ENCODE results near the gene TMC5.
"Not testable (repeated sequence)": the region's sequence is repeated elsewhere in the genome, so short reads cannot be mapped to it uniquely, and the experiment has no call there.

The TMC5 gene

GRCh38 chr16:19410435-19411171 lies 7.1 kb upstream of the TMC5 start:
- no peak for DNase-seq (ENCODE audit: low read depth)
- no peak for TF ChIP-seq CTCF (IDR thresholded peaks at IDR 0.05; ENCODE audit: control insufficient read depth, insufficient read depth, low read depth, low read length, missing control alignments)
- H3K4me3 ChIP-seq (ENCODE audit: control insufficient read depth, low read depth, low read length): no peak overlapping the region

GRCh38 chr16:19411298-19411697 lies 6.4 kb upstream of the TMC5 start:
- DNase-seq (ENCODE audit: low read depth): no peak
- H3K4me3 ChIP-seq (ENCODE audit: control insufficient read depth, low read depth, low read length): no peak overlapping the region

GRCh38 chr16:19412055-19412454 lies 5.6 kb upstream of the TMC5 start:
- not testable (repeated sequence) for H3K4me3 ChIP-seq (ENCODE audit: control insufficient read depth, low read depth, low read length); DNase-seq (ENCODE audit: low read depth)

More at GRCh38 chr16:19411298-19411697, 6.4 kb upstream of the TMC5 start:
- no peak for TF ChIP-seq CTCF (IDR thresholded peaks at IDR 0.05; ENCODE audit: control insufficient read depth, insufficient read depth, low read depth, low read length, missing control alignments)

DNA sequence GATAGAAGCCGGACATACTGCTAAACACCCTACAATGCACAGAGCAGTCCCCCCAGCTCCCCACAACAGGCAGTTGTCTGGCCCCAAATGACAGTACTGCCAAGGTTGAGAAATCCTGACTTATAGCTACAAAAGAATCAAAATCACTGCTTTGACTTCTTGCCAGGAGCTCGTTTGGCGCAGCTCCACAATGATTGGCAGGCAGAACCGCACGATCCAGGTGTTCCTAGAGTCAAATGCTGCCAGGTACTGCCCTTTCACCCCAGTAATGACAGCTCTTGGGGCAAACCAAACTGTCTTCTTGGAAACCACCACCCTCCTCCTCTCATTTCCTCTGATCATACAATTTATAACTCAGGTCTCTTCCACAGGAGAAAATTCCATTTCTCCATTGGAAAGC lies 2.2 kb upstream of the TMC5 start:
- DNase-seq (ENCODE audit: low read depth): no peak
- H3K4me3 ChIP-seq (ENCODE audit: control insufficient read depth, low read depth, low read length): no peak overlapping the region
- no peak for TF ChIP-seq CTCF (IDR thresholded peaks at IDR 0.05; ENCODE audit: control insufficient read depth, insufficient read depth, low read depth, low read length, missing control alignments)

- DNase-seq (ENCODE audit: low read depth): no peak
- H3K4me3 ChIP-seq (ENCODE audit: control insufficient read depth, low read depth, low read length): no peak overlapping the region
- no peak for TF ChIP-seq CTCF (IDR thresholded peaks at IDR 0.05; ENCODE audit: control insufficient read depth, insufficient read depth, low read depth, low read length, missing control alignments)
Measured at GRCh38 chr16:19415918-19416317, 1.8 kb upstream of the TMC5 start.

DNA sequence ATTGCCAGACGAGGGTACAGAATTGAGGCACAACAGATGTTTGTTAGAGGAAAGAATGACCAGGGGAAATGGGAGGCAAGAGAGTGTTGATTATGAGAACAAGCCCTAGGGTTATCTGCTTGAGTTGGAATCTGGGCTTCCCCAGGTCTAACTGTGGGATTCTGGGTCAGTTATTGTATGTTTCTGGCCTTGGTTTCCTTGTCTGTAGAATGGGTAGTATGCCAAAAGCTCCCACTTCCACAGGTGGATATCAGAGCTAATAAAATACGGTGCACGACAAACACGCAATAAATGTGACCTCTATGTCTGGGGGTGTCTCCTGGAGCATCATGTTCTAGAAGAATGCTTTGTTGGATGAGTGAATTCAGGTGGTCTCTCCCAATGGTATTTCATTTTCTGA lies 517 bp downstream of the TMC5 start:
- no peak for TF ChIP-seq CTCF (IDR thresholded peaks at IDR 0.05; ENCODE audit: control insufficient read depth, insufficient read depth, low read depth, low read length, missing control alignments)
- DNase-seq (ENCODE audit: low read depth): no peak
- no peak overlapping the region for H3K4me3 ChIP-seq (ENCODE audit: control insufficient read depth, low read depth, low read length)

DNA sequence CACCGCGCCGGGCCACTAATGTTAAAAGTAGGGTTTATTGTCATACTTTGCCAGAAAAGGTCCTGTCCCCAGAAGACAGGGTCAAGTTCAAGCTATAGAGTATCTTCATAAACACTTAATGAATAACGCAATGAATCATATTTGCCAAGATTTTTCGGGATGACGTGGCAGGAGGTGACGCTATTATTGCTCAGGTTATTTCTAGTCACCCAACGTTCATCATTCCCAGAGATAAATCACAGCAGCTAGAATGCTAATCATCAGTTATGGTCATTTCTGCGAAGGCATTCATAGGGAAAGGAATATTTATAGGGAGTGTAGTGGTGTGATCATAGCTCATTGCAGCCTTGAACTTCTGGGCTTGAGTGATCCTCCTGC lies 2.0 kb downstream of the TMC5 start:
- TF ChIP-seq CTCF (IDR thresholded peaks at IDR 0.05; ENCODE audit: control insufficient read depth, insufficient read depth, low read depth, low read length, missing control alignments): no peak
- H3K4me3 ChIP-seq (ENCODE audit: control insufficient read depth, low read depth, low read length): no peak overlapping the region
- no peak for DNase-seq (ENCODE audit: low read depth)
